Gastrocnemius medialis (tissue), 4 donors: ENCODE measurements around the gene NUTM2G. TPM values are rescaled to one million over a fixed set of nuclear protein-coding genes. Genes with fewer than 3 reads are reported as not detected.
"Not testable (repeated sequence)": the region's sequence is repeated elsewhere in the genome, so short reads cannot be mapped to it uniquely, and the experiment has no call there.

Experiments
- ATAC-seq, 2 donors: fragments of 150-250 bp; one replicate each; pipeline ENCODE4 v1.9.1; 2016
- DNase-seq, 2 donors: peaks; one replicate each; pipeline ENCODE4 v3.0.0-alpha.2; 2019
- H3K27ac ChIP-seq, 4 donors: fragments of 200-600 bp; sonication (generic); 1 replicate in 1 of 4; 2 replicates in 3 of 4; pipeline ENCODE4 v1.5.1; 2016 to 2018; ENCODE audit warnings: mild to moderate bottlenecking in 2 of 4, moderate library complexity in 1 of 4
- H3K27me3 ChIP-seq, 3 donors: fragments of 200-600 bp; sonication (generic) in 2 of 3; 1 replicate in 1 of 3; 2 replicates in 2 of 3; pipeline versions ENCODE4 v1.5.1 to v1.6.0; 2016 to 2019; ENCODE audit warnings: mild to moderate bottlenecking in 1 of 3, moderate library complexity in 1 of 3
- H3K36me3 ChIP-seq, 2 donors: fragments of 200-600 bp; sonication (generic) in 1 of 2; one replicate each; pipeline ENCODE4 v1.5.1; 2017 to 2018
- H3K4me1 ChIP-seq, 2 donors: fragments of 200-600 bp; sonication (generic) in 1 of 2; one replicate each; pipeline ENCODE4 v1.5.1; 2016 to 2017; ENCODE audit warnings: mild to moderate bottlenecking in 2 of 2
- H3K4me3 ChIP-seq, 4 donors: fragments of 200-600 bp; sonication (generic) in 3 of 4; 1 replicate in 1 of 4; 2 replicates in 3 of 4; pipeline ENCODE4 v1.5.1; 2016 to 2019; ENCODE audit warnings: mild to moderate bottlenecking in 2 of 4
- H3K9me3 ChIP-seq, 3 donors: fragments of 200-600 bp; sonication (generic) in 2 of 3; 1 replicate in 1 of 3; 2 replicates in 2 of 3; pipeline ENCODE4 v1.5.1; 2016 to 2019
- in situ Hi-C, 4 donors: fragments of 200-750 bp; cut with MboI; loops; one replicate each; pipeline versions ENCODE4 v1.15.0 to v1.8.0; 2017; ENCODE audit warnings: low sequenced_read_pairs in 4 of 4
- intact Hi-C: fragments of 100-400 bp; cut with DNase I; formaldehyde crosslinking; loops from one replicate; pipeline ENCODE4 v1.15.1; 2023; ENCODE audit warnings: low total_unique reads
- total RNA-seq, 4 donors: library from RNA; depleted of rRNA; stranded (reverse); fragments of >200 nt; gene quantifications; one replicate each; pipeline versions ENCODE4 v1.1.0 to v1.2.3, GENCODE V29; 2016

NUTM2G gene
- total RNA-seq, 4 donors from 2014 or later: not detected

DNA sequence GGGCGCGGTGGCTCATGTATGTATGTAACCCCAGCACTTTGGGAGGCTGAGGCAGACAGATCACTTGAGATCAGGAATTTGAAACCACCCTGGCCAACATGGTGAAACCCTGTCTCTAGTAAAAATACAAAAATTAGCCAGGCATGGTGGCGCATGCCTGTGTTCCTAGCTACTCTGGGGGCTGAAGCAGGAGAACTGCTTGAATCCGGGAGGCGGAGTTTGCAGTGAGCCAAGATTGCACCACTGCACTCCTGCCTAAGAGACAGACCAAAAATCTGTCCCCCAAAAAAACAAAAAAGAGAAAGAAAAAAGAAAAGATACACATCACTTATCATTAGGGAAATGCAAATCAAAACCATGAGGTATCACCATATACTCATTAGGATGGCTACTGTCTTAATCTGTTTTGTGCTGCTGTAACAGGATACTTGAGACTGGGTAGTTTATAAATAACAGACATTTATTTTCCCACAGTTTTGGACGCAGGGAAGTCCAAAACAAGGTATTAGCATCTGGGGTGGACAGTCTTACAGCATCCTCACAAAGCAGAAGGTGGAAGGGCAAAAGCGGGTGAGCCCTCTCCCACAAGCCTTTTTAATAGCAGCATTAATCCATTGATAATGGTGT lies 55.0 kb downstream of the NUTM2G start:
- H3K36me3 ChIP-seq, H3K27me3 ChIP-seq, in situ Hi-C loops, intact Hi-C loops, H3K9me3 ChIP-seq: not testable (repeated sequence)
- H3K27ac ChIP-seq: peak overlapping the region; percentile 66 to 76 (median 68)
- ATAC-seq: peak; percentile 60 to 64
- H3K4me3 ChIP-seq: peak overlapping the region in 2 of 4 donors; percentile 3 to 24
- H3K4me1 ChIP-seq: peaks cover 13 to 15% of the 10 kb centered on the region in 2 donors
- peak in 1 of 2 donors; percentile 27 for DNase-seq

DNA sequence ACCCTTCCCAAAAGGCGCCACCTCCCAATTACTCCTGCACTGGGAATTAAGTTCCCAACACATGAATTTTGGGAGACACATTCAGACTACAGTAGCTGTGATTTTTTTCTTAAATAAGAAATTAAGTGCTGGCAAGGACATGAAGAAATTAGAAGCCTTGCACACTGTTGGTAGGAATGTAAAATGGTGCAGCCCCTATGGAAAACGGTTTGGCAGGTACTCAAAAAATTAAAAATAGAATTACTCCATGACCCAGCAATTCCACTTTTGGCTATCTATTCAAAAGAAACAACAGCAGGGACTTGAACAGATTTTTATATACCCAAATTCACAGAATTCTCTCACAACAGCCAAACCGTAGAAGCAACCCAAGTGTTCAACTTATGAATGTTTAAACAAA lies 55.5 kb downstream of the NUTM2G start:
- H3K4me3 ChIP-seq: peak overlapping the region in 2 of 4 donors; percentile 3 to 24

DNA sequence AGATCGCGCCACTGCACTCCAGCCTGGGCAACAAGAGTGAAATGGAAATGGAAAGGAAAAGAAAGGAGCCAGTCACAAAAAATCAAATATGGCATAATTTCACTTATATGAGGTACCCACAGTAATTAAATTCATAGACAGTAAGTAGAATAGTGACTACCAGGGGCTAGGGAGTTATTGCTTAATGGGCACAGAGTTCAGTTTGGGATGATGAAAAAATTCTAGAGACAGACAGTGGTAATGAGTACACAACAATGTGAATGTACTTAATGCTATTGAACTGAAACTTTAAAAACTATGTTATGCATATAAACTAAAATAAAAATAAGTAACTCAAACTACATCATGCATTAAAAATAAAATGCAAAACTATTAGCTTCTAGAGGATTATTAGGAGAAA lies 56.2 kb downstream of the NUTM2G start:
- H3K4me3 ChIP-seq, in situ Hi-C loops, ATAC-seq, H3K36me3 ChIP-seq, intact Hi-C loops, DNase-seq, H3K9me3 ChIP-seq, H3K27me3 ChIP-seq: not testable (repeated sequence)
- Histone ChIP-seq H3K4me1 (peaks cover 13 to 15% of the 10 kb centered on the region in 2 donors), H3K27ac (peak overlapping the region in 2 of 4 donors; percentile 28 to 76)

More for the DNA sequence above, 55.5 kb downstream of the NUTM2G start:
- H3K9me3 ChIP-seq, intact Hi-C loops, H3K27me3 ChIP-seq, in situ Hi-C loops, H3K36me3 ChIP-seq, DNase-seq: not testable (repeated sequence)
- H3K27ac ChIP-seq: peak overlapping the region; percentile 66 to 76 (median 68)
- ATAC-seq: peak in 1 of 2 donors; percentile 47
- H3K4me1 ChIP-seq: peaks cover 13 to 15% of the 10 kb centered on the region in 2 donors

Other genes with a start within 250 kb of the NUTM2G start
- 10 to 100 TPM in 1 of 4 donors, 1 to 10 TPM in 3; 7.0 to 11.3 (median 8.6) TPM for gene ZNF510, start 150.8 kb upstream of the NUTM2G start, total RNA-seq
- 1 to 10 TPM; 4.0 to 8.4 (median 5.6) TPM for gene ZNF782, start 74.3 kb upstream of the NUTM2G start, total RNA-seq
- gene CTSV, start 110.3 kb downstream of the NUTM2G start, total RNA-seq: under 1 TPM in 1 of 4 donors, not detected in 3; 0.58 TPM